Stimulated activated naive CD8-positive, alpha-beta T cell treated with anti-CD3 and anti-CD28 coated beads, Interleukin-15, Interleukin-2, amounts not matched to agents 100 U/mL and 50 U/mL, for 24 hours (primary cell): Measurements from ENCODE around the gene PEX13.
A peak's percentile ranks its signal among the peaks of the same experiment; 100 is the strongest.

Experiments used
- ATAC-seq: fragments of 150-1000 bp; cut with Tn5 transposase; one replicate; pipeline ENCODE4 v1.10.0; 2021
- DNase-seq: peaks from one replicate; pipeline ENCODE4 v3.0.0; 2021

Gene PEX13

GRCh38 chr2:61065714-61066709, 48.5 kb downstream of the PEX13 start, which contains the start of gene SANBR:
Gene SANBR (plus strand): TSS chr2:61065871. CDS start chr2:61070351, 4,480 bp downstream.
- ATAC-seq (peak; percentile 99), DNase-seq (peak; percentile 85)

GRCh38 chr2:61074100-61074499, 56.6 kb downstream of the PEX13 start:
- DNase-seq (no peak), ATAC-seq (no peak)

GRCh38 chr2:61085883-61086282, 68.4 kb downstream of the PEX13 start:
- ATAC-seq, result no peak
- DNase-seq, result no peak

GRCh38 chr2:61089797-61090196, 72.3 kb downstream of the PEX13 start:
- ATAC-seq, result no peak

GRCh38 chr2:61090386-61090921, 72.9 kb downstream of the PEX13 start:
- no peak for ATAC-seq
- no peak for DNase-seq

More at GRCh38 chr2:61089797-61090196, 72.3 kb downstream of the PEX13 start:
- DNase-seq, result no peak

- no peak for DNase-seq
- no peak for ATAC-seq
Measured at GRCh38 chr2:61091485-61091884, 74.0 kb downstream of the PEX13 start.

GRCh38 chr2:61096438-61096837, 78.9 kb downstream of the PEX13 start:
- no peak for ATAC-seq
- DNase-seq, result no peak

- ATAC-seq (no peak), DNase-seq (no peak)
Measured at GRCh38 chr2:61100801-61101200, 83.3 kb downstream of the PEX13 start.
